H1 (cell line): Measurements from ENCODE around the gene PTPRR. TPM values are rescaled to one million over a fixed set of nuclear protein-coding genes. Genes with fewer than 3 reads are reported as not detected.

Source experiments
- CTCF ChIA-PET: fragments of 300-600 bp; sonication (Branson Sonifier 250); formaldehyde crosslinking; loops from one replicate; lab custom pipeline; 2021; ENCODE audit not compliant: partially characterized antibody; lab: Charles Lee
- POLR2A ChIA-PET: fragments of 300-600 bp; sonication (Branson Sonifier 250); formaldehyde crosslinking; loops from one replicate; lab custom pipeline; 2021; ENCODE audit warnings: inconsistent platforms; ENCODE audit not compliant: partially characterized antibody; lab: Charles Lee
- DNase-seq, 2 experiments: peaks; one replicate each; pipeline versions ENCODE4 v3.0.0 to v3.0.0-alpha.2; 2010 to 2022; ENCODE audit warnings: low spot score in 2 of 2, low read depth in 1 of 2, mixed read lengths in 1 of 2
- FAIRE-seq: peaks from 2 replicates; lab custom pipeline; 2011; peaks lifted over from hg19 to GRCh38; lab: Jason Lieb, UNC
- H2AFZ ChIP-seq: 2 replicates; pipeline ENCODE4 v1.8.1; 2012; ENCODE audit warnings: low read length, inconsistent platforms
- H2AK5ac ChIP-seq: 2 replicates; pipeline ENCODE4 v1.6.1; 2013; ENCODE audit warnings: low read depth, low read length
- H2BK120ac ChIP-seq: replicated peaks from 2 replicates; pipeline ENCODE3; 2013; ENCODE audit warnings: low read depth, low read length, inconsistent platforms
- H2BK12ac ChIP-seq: 2 replicates; pipeline ENCODE4 v1.6.1; 2013; ENCODE audit warnings: low read depth, low read length
- H2BK15ac ChIP-seq: 2 replicates; pipeline ENCODE4 v1.6.1; 2013; ENCODE audit warnings: low read length
- H2BK20ac ChIP-seq: 2 replicates; pipeline ENCODE4 v1.6.1; 2013; ENCODE audit warnings: low read length
- H2BK5ac ChIP-seq: 2 replicates; pipeline ENCODE4 v1.6.1; 2013; ENCODE audit warnings: low read depth, low read length
- H3K14ac ChIP-seq: 2 replicates; pipeline ENCODE4 v1.6.1; 2013; ENCODE audit warnings: inconsistent platforms; ENCODE audit not compliant: insufficient read length
- H3K18ac ChIP-seq: 2 replicates; pipeline ENCODE4 v1.6.1; 2013; ENCODE audit warnings: low read length; ENCODE audit errors: extremely low read depth
- H3K23ac ChIP-seq: 2 replicates; pipeline ENCODE4 v1.6.1; 2013; ENCODE audit warnings: inconsistent platforms; ENCODE audit not compliant: insufficient read length
- H3K23me2 ChIP-seq: 2 replicates; pipeline ENCODE4 v1.6.1; 2013; ENCODE audit warnings: low read depth, low read length
- H3K27ac ChIP-seq: 2 replicates; pipeline ENCODE4 v1.6.1; 2011; ENCODE audit warnings: low read depth, low read length, inconsistent platforms
- H3K27me3 ChIP-seq, 4 experiments: replicated peaks in 1 of 4; 1 replicate in 1 of 4; 2 replicates in 3 of 4; pipeline versions ENCODE4 v1.6.1 to v1.8.1; 2011 to 2013; ENCODE audit warnings: low read length in 3 of 4, mild to moderate bottlenecking in 3 of 4, inconsistent platforms in 2 of 4, mixed read lengths in 2 of 4, moderate library complexity in 1 of 4; ENCODE audit not compliant: control insufficient read depth in 3 of 4, insufficient read depth in 3 of 4; ENCODE audit errors: extremely low read depth in 1 of 4
- H3K36me3 ChIP-seq, 4 experiments: 2 replicates each; pipeline versions ENCODE4 v1.6.1 to v1.8.1; 2011 to 2013; ENCODE audit warnings: mild to moderate bottlenecking in 4 of 4, low read length in 3 of 4, moderate library complexity in 2 of 4, control low read depth in 1 of 4, inconsistent platforms in 1 of 4; ENCODE audit not compliant: insufficient read depth in 4 of 4, control insufficient read depth in 2 of 4
- H3K4ac ChIP-seq: replicated peaks from 2 replicates; pipeline ENCODE3; 2013; ENCODE audit warnings: low read length, low read depth, mixed read lengths, inconsistent platforms; ENCODE audit not compliant: insufficient read length
- H3K4me1 ChIP-seq, 4 experiments: replicated peaks in 1 of 4; 1 replicate in 1 of 4; 2 replicates in 3 of 4; pipeline versions ENCODE4 v1.6.1 to v1.8.1; 2011 to 2013; ENCODE audit warnings: low read length in 3 of 4, inconsistent platforms in 2 of 4, mixed read lengths in 1 of 4; ENCODE audit not compliant: insufficient read depth in 4 of 4, control insufficient read depth in 3 of 4
- H3K4me2 ChIP-seq, 2 experiments: 2 replicates each; pipeline versions ENCODE4 v1.6.1 to v1.8.1; 2011 to 2013; ENCODE audit warnings: low read depth in 2 of 2, low read length in 2 of 2, control low read depth in 1 of 2, inconsistent platforms in 1 of 2, mild to moderate bottlenecking in 1 of 2; ENCODE audit not compliant: insufficient read depth in 1 of 2
- H3K4me3 ChIP-seq, 4 experiments: fragments of 200-600, 300-600 bp in 1 of 4; sonication (generic), shearing (Covaris generic), sonication (Bioruptor Twin) in 1 of 4; 2 replicates each; pipeline versions ENCODE4 v1.5.1 to v1.8.1; 2011 to 2016; ENCODE audit warnings: low read length in 4 of 4, low read depth in 3 of 4, control low read depth in 2 of 4, inconsistent platforms in 2 of 4, mild to moderate bottlenecking in 2 of 4, mixed read lengths in 1 of 4, moderate library complexity in 1 of 4; ENCODE audit not compliant: insufficient read depth in 2 of 4; ENCODE audit errors: extremely low read depth in 1 of 4
- H3K56ac ChIP-seq: replicated peaks from 2 replicates; pipeline ENCODE3; 2013; ENCODE audit warnings: low read depth, mild to moderate bottlenecking, mixed read lengths, low read length, inconsistent platforms; ENCODE audit not compliant: insufficient read length
- H3K79me1 ChIP-seq: 2 replicates; pipeline ENCODE4 v1.6.1; 2013; ENCODE audit warnings: low read depth, low read length, control low read depth
- H3K79me2 ChIP-seq, 2 experiments: 2 replicates each; pipeline versions ENCODE4 v1.6.1 to v1.8.1; 2012 to 2013; ENCODE audit warnings: low read length in 2 of 2, mild to moderate bottlenecking in 2 of 2, inconsistent platforms in 1 of 2; ENCODE audit not compliant: insufficient read depth in 2 of 2, control insufficient read depth in 1 of 2
- H3K9ac ChIP-seq, 4 experiments: replicated peaks in 1 of 4; 1 replicate in 1 of 4; 2 replicates in 3 of 4; pipeline versions ENCODE4 v1.6.1 to v1.8.1; 2011 to 2013; ENCODE audit warnings: low read depth in 3 of 4, low read length in 3 of 4, control low read depth in 2 of 4, mild to moderate bottlenecking in 2 of 4, moderate library complexity in 2 of 4, inconsistent platforms in 1 of 4; ENCODE audit errors: extremely low read depth in 1 of 4
- H3K9me3 ChIP-seq, 2 experiments: 2 replicates each; pipeline versions ENCODE4 v1.6.1 to v1.8.1; 2012 to 2013; ENCODE audit warnings: mild to moderate bottlenecking in 2 of 2, moderate library complexity in 2 of 2, control low read depth in 1 of 2, inconsistent platforms in 1 of 2, low read depth in 1 of 2, low read length in 1 of 2, mixed read lengths in 1 of 2; ENCODE audit not compliant: insufficient read depth in 2 of 2
- H4K20me1 ChIP-seq, 2 experiments: replicated peaks in 1 of 2; 2 replicates each; pipeline versions ENCODE3 to v1.8.1; 2011 to 2013; ENCODE audit warnings: inconsistent platforms in 2 of 2, low read length in 2 of 2, mild to moderate bottlenecking in 1 of 2; ENCODE audit not compliant: insufficient read depth in 2 of 2, control insufficient read depth in 1 of 2
- H4K5ac ChIP-seq: 2 replicates; pipeline ENCODE4 v1.6.1; 2013; ENCODE audit warnings: low read length, low read depth, mixed read lengths, inconsistent platforms; ENCODE audit not compliant: insufficient read length
- H4K8ac ChIP-seq: 2 replicates; pipeline ENCODE4 v1.8.0; 2013; ENCODE audit warnings: mild to moderate bottlenecking, moderate library complexity, low read length, inconsistent platforms; ENCODE audit not compliant: insufficient read depth; ENCODE audit errors: extremely low read depth
- H4K91ac ChIP-seq: replicated peaks from 2 replicates; pipeline ENCODE3; 2013; ENCODE audit warnings: low read length, mixed read lengths, inconsistent platforms; ENCODE audit not compliant: insufficient read length
- CREB1 ChIP-seq: IDR thresholded peaks from 2 replicates; pipeline ENCODE4 v1.6.1; 2012; ENCODE audit warnings: inconsistent platforms
- GABPA ChIP-seq: IDR thresholded peaks from 2 replicates; pipeline ENCODE4 v1.6.1; 2011; ENCODE audit warnings: mild to moderate bottlenecking, low read length, moderate library complexity, borderline replicate concordance; ENCODE audit not compliant: insufficient read depth
- HDAC6 ChIP-seq: IDR thresholded peaks from one replicate; pipeline ENCODE4 v1.7.1; 2012; ENCODE audit warnings: low read depth, mild to moderate bottlenecking, inconsistent platforms, low read length, moderate library complexity
- JUN ChIP-seq: IDR thresholded peaks from 2 replicates; pipeline ENCODE4 v1.6.1; 2011; ENCODE audit warnings: low read depth, mild to moderate bottlenecking, improper control_type of control experiment, low read length
- KDM4A ChIP-seq: IDR thresholded peaks from one replicate; pipeline ENCODE4 v1.7.1; 2012; ENCODE audit warnings: low read depth, mild to moderate bottlenecking, moderate library complexity, low read length, inconsistent platforms; ENCODE audit not compliant: severe bottlenecking
- POLR2AphosphoS5 ChIP-seq: IDR thresholded peaks from 2 replicates; pipeline ENCODE4 v1.6.1; 2011; ENCODE audit warnings: low read depth, low read length
- RAD21 ChIP-seq, 2 experiments: IDR thresholded peaks in 1 of 2; conservative IDR thresholded peaks in 1 of 2; 2 replicates each; pipeline ENCODE4 v1.6.1; 2011; ENCODE audit warnings: low read depth in 2 of 2, low read length in 2 of 2, improper control_type of control experiment in 1 of 2, inconsistent platforms in 1 of 2, mild to moderate bottlenecking in 1 of 2, moderate library complexity in 1 of 2
- WGBS, 2 experiments: shearing (Covaris generic) in 1 of 2; methylation state at CpG; one replicate each; pipeline versions ENCODE4 v1.1.6 to v1.1.7; 2013 to 2015; ENCODE audit warnings: low lambda C conversion rate in 2 of 2, mixed read lengths in 2 of 2, inconsistent platforms in 1 of 2, low coverage in 1 of 2, missing lambda C conversion rate in 1 of 2; ENCODE audit not compliant: insufficient replicate concordance in 2 of 2, insufficient coverage in 1 of 2, insufficient read length in 1 of 2; ENCODE audit errors: extremely low coverage in 1 of 2, missing lambda C conversion rate in 1 of 2; 5-methylcytosine and 5-hydroxymethylcytosine counted together
- polyA plus RNA-seq, 7 experiments: library from polyadenylated mRNA; depleted of rRNA in 3 of 7; stranded (reverse) in 5 of 7; unstranded in 2 of 7; fragments of >200 nt in 5 of 7; fragments of 200-250 nt in 2 of 7; gene quantifications; 1 replicate in 5 of 7; 2 replicates in 1 of 7; 4 replicates in 1 of 7; pipeline versions ENCODE4 v1.2.1 to v1.2.3, GENCODE V29; 2011 to 2013; ENCODE audit warnings: missing spikeins in 2 of 7, mixed read lengths in 2 of 7
- total RNA-seq: library from RNA; stranded (reverse); fragmentation: NEBNext Ultra II Directional; extraction: Animal tissue kit (Norgen Biotek cat#: 25700); gene quantifications from 2 replicates; pipeline ENCODE4 v1.2.1, GENCODE V29; 2021

The PTPRR gene
- total and polyA plus RNA-seq, 2 of the 8 experiments (the other 6 are each of a cell fraction or from before 2014, with no cell fraction given): 0.07 to 0.35 TPM

DNA sequence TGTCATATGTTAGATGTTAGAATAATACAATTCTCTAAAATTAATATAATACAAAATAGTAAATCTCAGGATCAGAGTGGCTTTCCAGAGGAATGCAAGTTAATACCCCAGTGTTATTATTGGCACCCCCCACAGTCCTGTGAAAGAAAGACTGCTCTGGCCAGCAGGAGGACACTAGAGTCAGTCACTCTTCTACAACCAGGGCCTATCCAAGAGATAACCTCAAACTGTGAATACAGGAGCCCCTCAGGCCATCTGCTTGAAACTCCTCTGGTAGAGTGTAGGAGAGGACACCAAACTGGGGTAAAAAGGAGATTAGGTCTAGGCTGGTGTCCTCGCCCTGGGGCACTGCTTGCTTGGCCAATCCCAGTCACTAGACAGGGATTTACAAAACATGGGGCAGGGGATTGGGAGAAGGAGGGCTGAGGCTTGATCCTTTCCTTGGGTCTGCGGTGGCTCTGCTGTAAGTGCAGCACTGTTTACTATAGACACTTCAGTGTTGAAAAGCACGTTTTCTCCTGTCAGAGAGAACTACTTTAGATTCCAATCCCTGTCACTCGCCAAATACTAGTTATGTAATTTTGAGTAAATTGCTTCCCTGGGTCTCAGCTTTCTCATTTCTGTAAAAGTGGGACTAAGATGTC, 44.5 kb upstream of the PTPRR start:
- Histone ChIP-seq H3K56ac (no peak overlapping the region), H2AK5ac (no peak overlapping the region), H3K79me1 (no peaks in the 10 kb centered on the region), H4K91ac (no peak overlapping the region), H2AFZ (0 out of 2 replicates have a peak overlapping the region, but pooled peaks have one; percentile 16), H4K20me1 (no peaks in the 10 kb centered on the region), H3K4ac (no peak overlapping the region), H3K18ac (no peak overlapping the region), H3K4me2 (no peak overlapping the region), H2BK5ac (no peak overlapping the region), H2BK15ac (no peak overlapping the region), H4K8ac (no peak overlapping the region), H3K9ac (no peak overlapping the region), H3K4me3 (no peak overlapping the region), H4K5ac (no peak overlapping the region), H3K23me2 (no peaks in the 10 kb centered on the region), H2BK120ac (no peak overlapping the region), H2BK12ac (no peak overlapping the region; the same call in 1 of the 2 replicates), H3K14ac (no peak overlapping the region), H3K36me3 (no peaks in the 10 kb centered on the region), H3K79me2 (no peaks in the 10 kb centered on the region), H3K4me1 (no peaks in the 10 kb centered on the region), H2BK20ac (no peak overlapping the region), H3K27ac (no peak overlapping the region), H3K23ac (no peak overlapping the region), H3K27me3 (peaks cover 0 to 1% (median 0%) of the 10 kb centered on the region in 4 experiments; a peak in 1 of 7 replicates), H3K9me3 (no peaks in the 10 kb centered on the region; a peak in 2 of 4 replicates)
- WGBS, 2 experiments: 98% methylated on average over 4 of the region's 4 CpGs; no CpG with 5 or more reads in 1 of the 2 experiments
- TF ChIP-seq GABPA: no peak
- TF ChIP-seq KDM4A: no peak
- TF ChIP-seq POLR2AphosphoS5: no peak
- TF ChIP-seq CREB1: no peak
- peak in 1 of 2 experiments; percentile 17; a peak in 1 of 4 replicates for TF ChIP-seq RAD21 (IDR thresholded peaks at IDR 0.05 in 1 of 2, conservative IDR thresholded peaks at IDR 0.05 in 1 of 2; ENCODE audit: low read depth in 2 of 2, low read length in 2 of 2)
- TF ChIP-seq JUN: no peak
- TF ChIP-seq HDAC6: no peak
- no peak for DNase-seq
- no peak for FAIRE-seq
- CTCF ChIA-PET: no interaction called here
- POLR2A ChIA-PET: no interaction called here
